GM18507 (cell line): Measurements from ENCODE around the gene DEF6.
"Not testable (repeated sequence)": the region's sequence is repeated elsewhere in the genome, so short reads cannot be mapped to it uniquely, and the experiment has no call there.

Source experiments
- DNase-seq: peaks from one replicate; pipeline ENCODE4 v3.0.0; 2011; ENCODE audit warnings: low read depth; ENCODE audit not compliant: insufficient read length; ENCODE audit errors: extremely low spot score
- FAIRE-seq: peaks from 2 replicates; lab custom pipeline; 2011; peaks lifted over from hg19 to GRCh38; lab: Jason Lieb, UNC

Gene DEF6

GRCh38 chr6:35332074-35332887 is 34.7 kb downstream of the DEF6 start:
- not testable (repeated sequence) for FAIRE-seq, DNase-seq

- FAIRE-seq (no peak), DNase-seq (no peak)
Observed at GRCh38 chr6:35341557-35341956, 43.9 kb downstream of the DEF6 start.

DNA sequence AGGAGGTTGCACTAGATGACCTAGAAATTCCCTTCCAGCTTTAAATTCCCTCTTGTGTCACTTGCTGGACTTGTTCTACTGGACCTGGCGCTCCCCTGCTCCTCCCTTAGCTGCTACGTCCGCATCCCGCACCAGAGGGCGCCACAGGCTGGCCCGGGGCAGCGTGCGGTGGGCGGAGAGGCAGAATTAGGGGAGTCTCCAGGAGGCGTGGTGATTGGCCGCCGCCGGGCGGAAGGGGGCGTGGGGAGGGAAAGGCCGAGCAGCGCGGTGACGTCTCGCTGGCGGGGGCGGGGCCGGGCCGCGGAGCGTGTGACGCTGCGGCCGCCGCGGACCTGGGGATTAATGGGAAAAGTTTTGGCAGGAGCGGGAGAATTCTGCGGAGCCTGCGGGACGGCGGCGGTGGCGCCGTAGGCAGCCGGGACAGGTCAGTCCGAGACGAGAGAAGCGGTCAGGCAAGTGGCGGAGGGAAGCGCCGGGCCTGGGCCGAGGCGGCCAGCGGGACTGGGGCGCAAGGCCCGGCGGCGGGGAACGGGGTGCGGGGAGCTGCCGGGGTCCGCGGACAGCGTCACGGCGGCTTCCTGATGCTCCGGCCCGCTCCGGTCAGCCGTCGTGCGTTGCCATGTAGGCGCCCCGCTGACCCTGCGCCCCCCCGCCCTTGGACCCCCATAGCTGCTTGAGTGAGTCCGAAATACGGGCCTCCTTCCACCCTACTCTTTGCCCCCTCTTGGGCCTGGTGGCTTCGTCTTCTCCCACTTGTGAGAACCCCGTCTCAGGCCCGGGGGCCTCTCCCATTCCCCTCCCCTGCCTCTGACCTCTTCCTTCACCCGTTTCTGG is 44.9 kb downstream of the DEF6 start, which contains the start of gene PPARD:
TSS of gene PPARD (plus strand) at position 301 of the 834 bp plus-strand sequence. CDS start 68,530 bp downstream, outside the sequence.
- FAIRE-seq (peak; percentile 90), DNase-seq (peak; percentile 100)

DNA sequence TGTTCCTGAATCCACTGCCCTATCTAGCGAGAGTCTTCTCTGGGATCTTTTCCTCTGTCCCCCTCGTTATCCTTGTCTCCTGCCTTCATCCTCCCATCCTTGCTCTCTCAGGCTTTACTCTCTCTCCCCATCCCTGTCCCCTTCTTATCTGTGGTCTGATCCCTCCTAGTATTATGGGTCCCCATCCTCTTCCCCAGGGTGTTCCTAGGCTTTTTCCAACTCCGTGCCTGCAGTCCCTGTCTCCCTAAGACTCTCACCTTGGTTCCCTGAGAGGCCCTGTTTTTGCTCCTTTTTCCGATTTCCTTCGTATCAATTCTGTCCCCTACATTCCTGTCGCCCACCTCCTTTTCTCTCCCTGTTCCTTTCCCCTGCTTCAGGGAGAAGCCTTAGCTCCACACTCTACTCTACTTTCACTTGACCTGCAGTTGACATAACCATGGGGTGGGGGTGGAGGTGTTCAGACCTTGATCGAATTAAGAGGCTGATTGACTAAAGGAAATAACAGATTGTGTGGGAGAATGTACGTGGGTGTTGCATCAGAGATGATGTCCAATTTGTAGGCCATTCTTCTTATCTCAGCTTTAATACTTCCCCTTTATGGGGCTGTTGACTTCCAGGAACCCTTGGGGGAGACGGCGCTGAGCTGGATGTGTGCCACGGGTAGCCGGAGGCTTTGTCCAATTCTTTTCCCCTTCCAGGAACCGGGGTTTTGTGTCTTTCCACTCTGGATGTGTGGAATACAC is 45.6 kb downstream of the DEF6 start:
- no peak for FAIRE-seq
- no peak for DNase-seq

GRCh38 chr6:35343835-35344550 is 46.4 kb downstream of the DEF6 start:
- FAIRE-seq, result no peak
- DNase-seq, result no peak

DNA sequence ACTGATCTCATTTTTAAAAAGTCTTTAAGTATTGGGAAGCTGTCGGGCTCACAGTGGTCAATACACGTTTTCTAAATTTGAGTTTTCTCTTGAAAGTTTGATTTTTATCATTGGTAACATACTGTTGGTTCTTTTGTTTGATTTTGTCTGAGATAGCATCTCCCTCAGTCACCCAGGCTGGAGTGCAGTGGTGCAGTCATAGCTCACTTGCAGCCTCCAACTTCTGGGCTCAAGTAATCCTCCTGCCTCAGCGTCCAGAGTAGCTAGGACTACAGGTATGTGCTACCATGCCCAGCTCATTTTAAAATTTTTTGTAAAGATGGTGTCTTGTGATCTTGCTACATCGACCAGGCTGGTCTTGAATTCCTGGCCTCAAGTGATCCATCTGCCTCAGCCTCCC is 53.8 kb downstream of the DEF6 start:
- DNase-seq (no peak), FAIRE-seq (no peak)

- no peak for DNase-seq
- no peak for FAIRE-seq
Observed at GRCh38 chr6:35352735-35353134, 55.1 kb downstream of the DEF6 start.

GRCh38 chr6:35354361-35355135 is 56.9 kb downstream of the DEF6 start:
- no peak for FAIRE-seq
- no peak for DNase-seq

DNA sequence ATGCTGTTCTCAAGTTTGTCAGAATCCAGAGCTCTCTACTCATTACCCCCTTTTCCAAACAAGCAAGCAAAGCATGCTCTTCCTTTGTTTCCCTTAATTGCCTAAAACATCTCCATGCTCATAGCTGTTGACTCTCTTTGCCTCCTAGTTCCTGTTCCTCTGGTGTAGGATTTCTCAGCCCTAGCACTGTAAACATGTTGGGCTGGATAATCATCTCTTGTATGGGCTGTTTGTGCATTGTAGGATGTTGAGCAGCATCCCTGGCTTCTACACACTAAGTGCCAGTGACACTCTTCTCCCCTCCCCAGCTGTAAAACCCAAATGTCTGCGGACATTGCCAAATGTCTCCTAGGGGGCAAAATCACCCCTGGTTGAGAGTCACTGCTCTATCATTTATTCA is 58.8 kb downstream of the DEF6 start:
- DNase-seq (no peak), FAIRE-seq (no peak)

GRCh38 chr6:35357677-35358076 is 60.1 kb downstream of the DEF6 start:
- FAIRE-seq (no peak), DNase-seq (no peak)

DNA sequence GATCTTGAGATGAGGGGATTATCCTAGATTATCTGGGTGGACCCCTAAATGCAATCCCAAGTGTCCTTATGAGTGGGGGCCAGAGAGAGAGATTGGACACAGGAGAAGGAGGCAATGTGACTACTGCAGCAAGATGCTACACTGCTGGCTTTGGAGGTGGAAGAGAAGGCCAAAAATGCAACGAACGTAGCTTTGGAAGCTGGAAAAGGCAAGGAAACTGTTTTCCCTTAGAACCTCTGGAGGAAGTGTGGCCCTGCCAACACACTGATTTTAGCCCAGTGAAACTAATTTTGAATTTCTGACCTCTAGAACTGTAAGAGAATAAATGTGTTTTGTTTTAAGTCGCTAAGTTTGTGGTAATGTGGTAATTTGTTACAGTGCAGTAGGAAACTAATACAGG is 60.5 kb downstream of the DEF6 start:
- FAIRE-seq, result no peak
- DNase-seq, result no peak

- DNase-seq (no peak), FAIRE-seq (no peak)
Observed at GRCh38 chr6:35359346-35359743, 61.7 kb downstream of the DEF6 start.

DNA sequence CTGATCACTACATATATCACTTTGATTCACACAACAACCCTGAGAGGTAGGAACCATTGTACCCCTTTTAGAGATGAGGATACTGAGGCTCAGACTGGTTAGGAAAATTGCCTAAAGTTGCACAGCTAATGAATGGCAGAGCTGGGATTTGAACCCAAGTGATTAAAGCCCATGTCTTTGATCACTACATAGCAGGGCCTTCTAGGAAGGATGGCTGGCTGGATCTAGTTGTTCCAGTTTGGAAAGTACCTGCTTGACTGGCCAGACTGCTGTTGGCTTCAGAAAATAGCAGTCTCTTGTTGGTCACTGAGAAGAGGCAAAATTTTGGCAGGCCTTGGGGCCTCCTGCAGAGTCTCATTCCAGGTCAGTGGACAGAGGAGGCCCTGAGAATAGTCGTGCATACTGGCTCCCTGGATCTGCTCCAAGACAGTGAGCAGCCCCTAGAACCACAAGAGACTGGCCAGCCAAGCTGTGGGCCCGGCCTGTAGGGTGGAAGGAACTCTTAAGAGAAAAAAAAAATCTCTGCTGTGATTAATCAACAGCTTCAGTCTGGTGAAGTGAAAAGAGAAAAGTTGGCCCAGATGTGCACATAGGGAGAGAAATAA is 62.2 kb downstream of the DEF6 start:
- FAIRE-seq (no peak), DNase-seq (no peak)

- FAIRE-seq (no peak), DNase-seq (no peak)
Observed at GRCh38 chr6:35360349-35361138, 62.9 kb downstream of the DEF6 start.

DNA sequence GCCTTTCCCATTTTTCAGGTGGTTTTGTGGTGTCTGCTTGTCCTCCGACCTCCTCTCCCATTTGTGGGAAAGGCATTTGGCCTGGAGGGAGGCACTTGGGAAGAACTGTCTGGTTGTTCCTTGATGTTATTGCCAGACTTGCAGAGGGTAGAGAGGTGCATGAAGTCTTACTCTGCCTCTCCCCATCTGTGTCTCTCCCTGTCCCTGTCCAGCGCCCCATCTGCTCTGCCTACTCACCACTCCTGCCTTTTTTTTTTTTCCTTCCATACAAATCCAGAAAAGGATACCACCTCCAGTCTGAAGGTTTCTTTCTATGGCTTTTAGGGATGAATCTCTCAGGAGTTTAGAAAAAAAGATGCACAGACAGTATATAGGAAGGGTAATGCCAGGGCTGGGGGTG is 64.6 kb downstream of the DEF6 start:
- FAIRE-seq, result no peak

DNA sequence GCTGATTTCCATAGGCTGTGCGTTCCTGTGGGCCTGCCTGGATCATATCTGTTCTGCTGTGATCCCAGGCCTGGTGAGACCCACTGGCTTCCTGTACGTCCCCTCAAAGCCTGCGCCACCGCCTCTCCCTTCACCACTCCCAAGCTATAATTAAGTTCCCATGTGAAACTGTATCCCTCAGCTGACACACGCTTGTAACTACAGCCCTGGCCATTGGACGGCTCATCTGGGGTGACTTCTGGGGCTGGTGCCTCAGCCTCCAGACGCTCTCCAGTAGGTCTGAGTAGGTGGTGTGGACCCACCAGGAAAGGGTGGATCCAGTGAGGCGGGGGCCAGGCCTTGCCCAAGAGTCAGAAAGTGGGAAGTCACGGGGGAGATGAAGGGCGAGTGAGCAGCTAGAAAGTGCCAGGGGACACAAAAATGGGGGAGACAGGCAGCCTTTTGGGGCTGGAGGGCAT is 65.7 kb downstream of the DEF6 start:
- FAIRE-seq (no peak), DNase-seq (no peak)

More for the DNA sequence above, 64.6 kb downstream of the DEF6 start:
- DNase-seq, result no peak

- no peak for FAIRE-seq
- no peak for DNase-seq
Observed at GRCh38 chr6:35365594-35366203, 68.1 kb downstream of the DEF6 start.
